Left hindlimb (tissue), 1 donor: ENCODE measurements around the gene FBLN1.

Source experiments
- DNase-seq: peaks from one replicate; pipeline ENCODE4 v3.0.0-alpha.2; 2018

FBLN1 gene

DNA sequence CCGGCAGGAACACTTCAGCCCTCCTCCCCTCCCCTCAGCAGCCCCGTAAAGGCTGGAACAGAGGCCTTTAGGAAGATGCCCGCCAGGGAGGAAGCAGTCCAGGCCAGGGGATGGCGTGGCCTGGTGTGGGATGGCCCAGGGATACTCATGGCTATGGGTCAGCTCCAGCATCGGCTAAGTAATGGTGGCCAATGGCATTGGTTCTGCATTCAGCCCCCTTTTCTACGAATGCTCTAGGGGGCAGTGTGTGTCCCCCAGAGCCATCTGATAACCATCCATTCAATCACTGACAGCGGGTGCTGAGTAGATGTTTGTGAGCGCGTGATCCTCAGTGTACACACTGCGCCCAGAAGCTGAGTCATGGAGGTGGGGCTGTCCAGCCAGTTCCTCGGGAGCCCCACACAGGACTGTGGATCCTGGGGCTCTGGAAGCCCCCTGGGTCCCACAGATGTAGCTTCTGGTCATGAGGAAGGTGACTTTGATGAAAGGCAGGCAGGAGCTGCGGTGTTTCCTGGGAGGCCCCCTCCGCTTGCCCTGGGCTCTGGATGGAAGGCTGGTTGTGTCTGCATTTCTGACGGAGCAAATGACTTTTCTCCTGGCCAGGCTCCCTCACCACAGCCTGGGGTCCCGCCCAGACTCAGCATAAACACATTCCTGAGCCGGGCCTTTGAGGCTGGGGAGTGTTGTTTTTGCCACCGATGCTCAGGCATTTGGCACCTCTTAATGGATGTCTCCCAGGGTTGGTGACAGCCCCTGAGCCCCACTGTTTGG, 46.5 kb downstream of the FBLN1 start:
- peak; percentile 74 for DNase-seq

- DNase-seq, result no peak
These were observed 47.2 kb downstream of the FBLN1 start for GRCh38 chr22:45549762-45550378.

- no peak for DNase-seq
These were observed 47.7 kb downstream of the FBLN1 start for GRCh38 chr22:45550416-45550815.

DNA sequence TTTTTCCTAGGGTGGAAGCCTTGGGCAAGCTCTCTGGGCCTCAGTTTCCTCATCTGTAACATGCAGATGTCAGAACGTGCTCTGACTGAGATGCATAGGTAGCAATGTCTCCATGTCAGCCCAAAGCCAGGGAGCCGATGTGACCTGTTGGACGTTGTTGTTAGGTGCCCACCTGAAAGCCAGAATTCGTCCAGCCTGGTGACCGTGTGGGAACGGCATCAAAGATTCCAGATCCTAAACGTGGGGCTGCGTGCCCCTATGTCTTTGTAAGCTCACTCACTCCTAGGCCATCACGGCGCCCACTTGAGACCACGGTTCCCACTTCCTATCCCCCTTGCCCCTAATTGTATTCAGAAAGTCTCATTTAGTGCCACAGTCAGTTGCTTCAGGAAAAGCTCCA, 48.2 kb downstream of the FBLN1 start:
- peak; percentile 18 for DNase-seq

- DNase-seq, result peak; percentile 33
These were observed 48.8 kb downstream of the FBLN1 start for GRCh38 chr22:45551310-45552016.

DNA sequence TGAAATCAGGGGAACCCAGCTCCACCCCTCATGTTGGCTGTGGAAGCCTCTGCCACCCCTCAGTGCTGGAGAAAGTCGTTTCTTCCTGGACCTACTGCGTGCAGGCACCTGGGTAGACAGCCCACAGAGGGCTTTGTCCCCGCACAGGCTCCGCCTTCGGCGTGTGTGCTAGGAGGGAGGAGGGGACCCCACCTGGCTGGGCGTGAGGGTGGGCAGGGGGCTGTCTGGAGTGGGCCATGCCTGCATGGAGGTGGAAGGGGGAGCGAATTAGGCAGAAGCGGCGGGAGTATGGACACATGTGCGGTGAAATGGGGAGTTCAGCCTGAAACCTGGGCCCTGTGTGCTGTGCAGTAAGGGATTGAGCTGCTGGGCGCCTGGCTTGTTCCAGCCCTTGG, 49.3 kb downstream of the FBLN1 start:
- peak; percentile 34 for DNase-seq

DNA sequence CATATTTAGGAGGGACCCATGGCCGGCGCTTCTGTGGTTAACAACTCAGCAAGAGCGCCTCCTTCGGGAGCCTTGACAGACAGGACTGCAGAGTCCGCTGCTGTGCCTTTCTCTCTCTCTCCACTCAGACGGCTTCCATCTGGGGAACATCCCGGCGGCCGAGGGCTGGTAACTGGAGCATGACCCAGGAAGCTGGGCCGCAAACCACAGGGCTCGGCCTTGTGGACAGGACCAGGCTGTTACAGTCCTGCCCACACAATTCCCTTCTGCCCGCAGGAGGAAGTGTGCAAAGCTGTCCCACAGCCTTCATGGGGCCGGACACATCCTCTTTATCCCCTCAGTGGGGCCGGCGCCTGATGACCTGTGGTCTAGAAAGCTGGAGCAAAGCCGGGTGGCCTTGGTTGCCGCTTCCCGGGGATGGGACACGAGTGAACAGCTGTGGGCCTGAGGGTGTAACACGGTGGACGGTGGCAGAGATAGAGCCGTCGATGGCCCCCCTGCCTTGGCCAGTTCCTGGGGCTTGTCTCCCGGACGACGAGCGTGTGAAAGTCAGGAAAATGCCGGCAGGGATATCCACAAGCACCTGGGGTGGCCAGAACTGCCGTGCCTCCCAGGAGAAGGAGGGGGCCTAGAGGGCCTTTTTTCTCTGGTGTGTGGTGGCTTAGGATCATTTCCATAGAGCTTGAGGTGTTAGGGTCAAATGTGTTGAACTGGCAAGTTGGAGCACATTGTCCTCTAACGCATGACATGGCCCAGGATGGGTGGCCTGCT, 50.1 kb downstream of the FBLN1 start:
- peak; percentile 86 for DNase-seq

DNA sequence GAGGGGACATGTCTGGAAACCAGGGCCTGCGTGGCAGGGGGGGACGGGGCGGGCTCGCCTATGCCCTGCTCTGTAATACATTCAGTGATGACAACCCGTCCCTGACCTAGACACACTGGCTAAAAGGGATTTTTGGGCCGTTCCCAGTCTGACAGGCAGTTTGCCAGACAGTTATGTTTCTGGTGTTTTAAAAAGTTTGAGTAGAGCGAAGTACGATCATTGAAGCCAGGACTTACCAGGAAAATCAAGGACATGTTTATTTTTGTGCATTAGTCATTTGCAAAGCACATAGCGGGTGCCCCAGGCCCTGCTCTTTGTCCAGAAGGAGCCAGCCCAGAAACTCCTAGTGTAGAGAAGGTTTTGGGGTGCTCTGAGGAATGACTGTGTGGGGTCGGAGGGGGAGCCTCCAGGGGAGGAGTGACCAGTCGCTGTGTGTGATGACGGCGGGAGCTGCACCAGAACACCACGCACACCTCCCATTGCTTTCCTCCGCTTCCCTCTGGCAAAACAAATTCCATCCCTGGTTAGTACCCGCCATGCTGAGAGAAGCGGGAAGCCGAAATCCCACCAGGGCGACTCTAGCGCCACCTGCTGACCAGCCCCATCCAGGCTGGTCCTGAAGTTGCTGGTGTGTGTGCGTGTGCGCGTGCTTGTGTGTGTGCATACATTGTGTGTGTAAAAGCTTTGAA, 50.8 kb downstream of the FBLN1 start:
- DNase-seq, result peak; percentile 85

DNA sequence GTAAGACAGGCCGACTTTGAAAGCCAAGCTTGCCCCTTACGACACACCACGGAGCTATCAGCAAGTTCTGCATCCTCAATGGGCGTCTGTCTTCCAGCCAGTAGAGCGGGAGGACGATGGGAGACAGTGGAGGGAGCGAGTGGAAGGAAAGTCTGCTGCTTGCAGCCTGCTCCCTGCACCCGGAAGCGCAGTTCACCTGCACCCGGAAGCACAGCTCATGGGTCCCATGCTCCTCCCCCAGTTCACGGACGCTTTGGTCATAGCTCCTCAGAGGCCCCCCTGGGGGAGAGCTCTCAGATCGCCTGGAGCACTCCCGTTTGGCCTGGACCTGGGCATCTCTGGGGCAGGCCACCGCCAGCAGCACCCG, 51.3 kb downstream of the FBLN1 start:
- no peak for DNase-seq

DNA sequence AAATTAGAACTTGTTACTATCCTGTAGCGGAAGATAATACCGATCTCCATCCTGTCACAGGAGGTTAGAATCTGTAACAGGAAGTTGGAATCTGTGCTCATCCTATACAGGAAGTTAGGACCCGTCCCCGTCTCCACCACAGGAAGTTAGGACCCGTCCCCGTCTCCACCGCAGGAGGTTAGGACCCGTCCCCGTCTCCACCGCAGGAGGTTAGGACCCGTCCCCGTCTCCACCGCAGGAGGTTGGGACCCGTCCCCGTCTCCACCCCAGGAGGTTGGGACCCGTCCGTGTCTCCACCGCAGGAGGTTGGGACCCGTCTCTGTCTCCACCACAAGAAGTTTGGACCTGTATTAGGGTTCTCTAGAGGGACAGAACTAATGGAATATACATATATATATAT, 52.2 kb downstream of the FBLN1 start:
- peak; percentile 16 for DNase-seq

DNA sequence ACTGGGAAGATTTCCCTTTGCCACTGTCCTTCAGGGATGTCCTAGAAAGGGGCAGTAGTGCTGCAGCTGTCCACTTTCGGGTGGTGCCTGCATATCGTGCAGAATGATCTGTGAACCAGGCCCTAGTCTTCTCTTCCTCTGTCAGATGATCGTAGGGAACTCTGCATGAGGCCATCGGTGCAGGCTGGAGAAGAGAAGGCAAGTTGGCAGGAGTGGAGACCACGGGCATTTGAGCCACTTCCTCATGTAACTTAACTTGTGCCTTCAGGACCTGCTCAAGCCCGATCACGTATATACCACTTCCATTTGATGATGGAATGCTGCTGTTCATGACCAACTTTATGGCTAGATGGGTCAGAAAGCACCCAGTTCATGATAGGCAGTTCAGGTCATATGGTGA, 55.2 kb downstream of the FBLN1 start:
- DNase-seq, result peak; percentile 10

DNA sequence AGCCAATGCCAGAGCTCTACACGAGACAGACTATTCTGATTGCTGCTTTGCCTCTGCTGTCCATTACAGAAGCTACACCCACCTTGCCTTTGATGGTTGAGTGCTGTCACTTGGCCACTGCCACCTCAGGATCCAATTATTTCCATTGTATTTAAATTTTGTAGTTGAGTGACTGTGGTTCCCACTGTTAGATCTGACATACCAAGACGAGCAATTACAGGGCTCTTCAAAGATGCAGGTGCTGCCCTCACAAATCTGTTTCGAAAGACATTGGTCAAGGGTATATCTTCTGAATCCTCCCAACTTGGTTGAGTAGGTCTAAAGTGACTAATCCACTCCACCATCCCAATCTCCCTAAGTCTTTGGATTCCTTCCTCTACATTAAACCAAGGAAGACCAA, 57.4 kb downstream of the FBLN1 start:
- DNase-seq, result peak; percentile 8

DNA sequence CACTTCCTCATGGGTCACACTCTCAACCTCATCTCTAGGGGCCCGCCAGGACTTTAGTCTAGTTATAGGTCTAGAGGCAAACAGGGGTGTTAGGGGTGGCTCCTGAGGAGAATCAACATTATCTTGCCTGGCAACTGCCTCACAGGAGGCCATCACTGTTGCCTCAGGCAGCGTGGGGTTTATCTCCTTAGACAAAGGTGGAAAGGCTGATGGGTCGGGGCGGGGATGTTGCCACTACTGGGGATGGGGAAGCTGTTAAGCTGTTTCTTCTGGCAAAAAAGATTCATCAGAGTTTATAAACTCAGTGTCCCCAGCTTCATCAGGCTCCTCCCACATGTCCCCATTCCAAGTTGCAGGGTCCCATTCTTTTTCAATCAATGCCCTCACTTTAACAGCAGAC, 58.1 kb downstream of the FBLN1 start:
- DNase-seq, result peak; percentile 12

DNA sequence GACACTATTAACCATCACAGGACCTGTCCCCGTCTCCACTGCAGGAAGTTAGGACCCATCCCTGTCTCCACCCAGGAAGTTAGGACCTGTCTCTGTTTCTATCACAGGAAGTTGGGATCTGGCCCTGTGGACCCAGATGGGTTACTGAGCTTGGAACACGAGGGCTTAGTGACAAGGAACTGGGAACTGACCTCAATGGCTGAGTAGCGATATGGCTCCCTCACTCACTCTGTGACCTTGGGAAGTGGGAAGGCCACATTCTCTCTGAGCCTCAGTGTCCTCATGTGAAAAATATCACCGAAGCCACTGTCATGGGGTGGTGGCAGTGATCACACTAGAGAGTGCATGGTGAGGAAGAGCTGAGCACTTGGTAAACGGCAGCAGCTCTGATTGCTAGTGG, 59.4 kb downstream of the FBLN1 start:
- DNase-seq, result peak; percentile 23

DNA sequence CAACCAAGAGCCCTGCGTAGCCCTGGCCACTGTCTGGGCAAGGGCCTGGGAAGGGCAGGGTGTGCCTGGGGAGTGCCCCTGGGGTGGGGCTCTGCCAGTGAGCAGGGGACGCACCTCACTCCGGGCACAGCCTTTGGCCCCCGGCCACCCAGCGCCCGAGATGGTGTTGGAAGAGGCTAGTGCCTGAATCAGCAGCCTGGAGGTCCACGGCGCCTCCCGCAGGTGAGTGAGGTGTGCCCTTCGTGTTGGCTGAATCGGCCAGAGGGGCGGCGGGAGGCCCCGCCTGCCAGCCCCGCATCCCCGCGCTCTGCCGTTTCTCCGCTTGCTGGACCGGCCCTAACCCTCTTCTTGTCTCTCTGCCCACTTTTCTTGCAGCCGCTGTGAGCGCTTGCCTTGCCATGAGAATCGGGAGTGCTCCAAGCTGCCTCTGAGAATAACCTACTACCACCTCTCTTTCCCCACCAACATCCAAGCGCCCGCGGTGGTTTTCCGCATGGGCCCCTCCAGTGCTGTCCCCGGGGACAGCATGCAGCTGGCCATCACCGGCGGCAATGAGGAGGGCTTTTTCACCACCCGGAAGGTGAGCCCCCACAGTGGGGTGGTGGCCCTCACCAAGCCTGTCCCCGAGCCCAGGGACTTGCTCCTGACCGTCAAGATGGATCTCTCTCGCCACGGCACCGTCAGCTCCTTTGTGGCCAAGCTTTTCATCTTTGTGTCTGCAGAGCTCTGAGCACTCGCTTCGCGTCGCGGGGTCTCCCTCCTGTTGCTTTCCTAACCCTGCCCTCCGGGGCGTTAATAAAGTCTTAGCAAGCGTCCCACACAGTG, 60.1 kb downstream of the FBLN1 start:
- no peak for DNase-seq

GRCh38 chr22:45563362-45564040, 60.8 kb downstream of the FBLN1 start:
- DNase-seq, result no peak

GRCh38 chr22:45564349-45565030, 61.8 kb downstream of the FBLN1 start:
- DNase-seq, result no peak

- no peak for DNase-seq
These were observed 62.5 kb downstream of the FBLN1 start for GRCh38 chr22:45565171-45565570.

DNA sequence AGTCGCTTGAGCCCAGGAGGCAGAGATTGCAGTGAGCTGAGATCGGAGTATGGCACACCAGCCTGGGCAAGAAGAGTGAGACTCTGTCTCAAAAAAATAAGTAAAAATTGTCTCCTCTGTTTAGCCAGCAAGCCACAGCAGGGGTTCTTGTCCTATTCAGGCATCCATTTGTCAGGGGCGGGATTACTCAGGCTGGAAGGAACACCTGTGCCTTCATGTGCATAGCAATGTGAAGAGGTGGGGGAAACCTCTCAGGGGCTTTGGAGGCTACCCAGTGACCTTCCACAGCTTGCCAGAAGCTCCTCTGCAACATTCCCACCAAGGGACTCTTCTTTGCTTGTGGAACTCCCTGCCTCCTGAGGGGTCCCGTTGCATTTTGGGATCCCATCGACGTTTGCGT, 63.3 kb downstream of the FBLN1 start:
- DNase-seq, result no peak

DNA sequence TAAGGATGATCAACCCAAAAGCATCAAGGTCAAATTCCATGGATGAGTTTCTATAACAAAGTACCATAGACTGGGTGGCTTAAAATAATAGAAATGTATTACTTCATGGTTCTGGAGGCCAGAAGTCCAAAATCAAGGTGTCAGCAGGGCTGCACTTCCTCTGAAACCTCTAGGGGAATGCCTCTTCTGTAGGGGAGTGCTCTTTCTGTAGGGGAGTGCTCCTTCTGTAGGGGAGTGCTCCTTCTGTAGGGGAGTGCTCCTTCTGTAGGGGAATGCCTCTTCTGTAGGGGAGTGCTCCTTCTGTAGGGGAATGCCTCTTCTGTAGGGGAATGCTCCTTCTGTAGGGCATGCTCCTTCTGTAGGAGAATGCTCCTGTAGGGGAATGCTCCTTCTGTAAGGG, 65.5 kb downstream of the FBLN1 start:
- peak; percentile 8 for DNase-seq

DNA sequence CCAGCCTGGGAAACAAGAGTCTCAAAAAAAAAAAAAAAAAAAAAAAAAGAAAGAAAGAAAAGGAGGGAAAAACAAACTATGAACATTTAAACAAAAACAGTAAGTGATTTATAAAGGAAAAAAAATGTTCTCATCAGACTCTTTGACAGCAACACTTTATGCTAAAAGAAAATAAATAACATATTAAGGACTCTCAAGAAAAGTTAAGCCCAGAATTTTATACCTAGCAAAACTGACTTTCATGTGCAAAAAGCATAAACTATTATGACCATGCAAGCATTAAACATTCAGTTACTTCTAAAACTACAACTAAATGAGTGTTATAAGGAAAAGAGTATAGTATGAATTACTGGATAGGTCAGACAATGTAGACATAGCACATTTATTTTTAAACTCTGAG, 68.4 kb downstream of the FBLN1 start:
- no peak for DNase-seq
